ENCODE measurements around the gene ROR2.

- no peak for TF ChIP-seq CTCF (IDR thresholded peaks at IDR 0.05)
- no peak for TF ChIP-seq POLR2A (IDR thresholded peaks at IDR 0.05)
Observed at GRCh38 chr9:91629718-91630117, 320.3 kb downstream of the ROR2 start.
